PC-9 (cell line): ENCODE data around the gene MMP15. TPM values are rescaled to one million over a fixed set of nuclear protein-coding genes. Genes with fewer than 3 reads are reported as not detected.

Experiments used
- BruUV-seq: library from RNA; stranded (reverse); fragments of 400-500 nt; replicated peaks from 2 replicates; lab custom pipeline; 2021; lab: Mats Ljungman, UMichigan
- CTCF ChIA-PET: fragments of 300-600 bp; sonication (Branson Sonifier 250); formaldehyde crosslinking; loops from one replicate; lab custom pipeline; 2022; ENCODE audit warnings: antibody characterized with exemption; lab: Charles Lee
- POLR2A ChIA-PET: fragments of 300-600 bp; sonication (Branson Sonifier 250); formaldehyde crosslinking; loops from one replicate; lab custom pipeline; 2022; ENCODE audit warnings: antibody characterized with exemption; ENCODE audit not compliant: unreplicated experiment; lab: Charles Lee
- DNase-seq, 2 experiments: peaks; one replicate each; pipeline versions ENCODE4 v3.0.0 to v3.0.0-alpha.2; 2015 to 2022; ENCODE audit warnings: mixed read lengths in 1 of 2
- H2AFZ ChIP-seq: fragments of 200-600 bp; sonication (generic); 2 replicates; pipeline ENCODE4 v1.8.1; 2017; ENCODE audit warnings: antibody characterized with exemption
- H3F3A ChIP-seq: fragments of 200-600 bp; sonication (generic); 2 replicates; pipeline ENCODE4 v1.8.1; 2017; ENCODE audit warnings: antibody characterized with exemption, mild to moderate bottlenecking, low read depth; ENCODE audit not compliant: insufficient read depth
- H3K27ac ChIP-seq: fragments of 200-600 bp; sonication (generic); 2 replicates; pipeline ENCODE4 v1.6.1; 2016; ENCODE audit warnings: mixed run types
- H3K27me3 ChIP-seq: fragments of 200-600 bp; sonication (generic); 2 replicates; pipeline ENCODE4 v1.6.1; 2016; ENCODE audit warnings: low read depth, mixed run types; ENCODE audit not compliant: insufficient read depth
- H3K36me3 ChIP-seq: fragments of 200-600 bp; sonication (generic); 2 replicates; pipeline ENCODE4 v1.6.1; 2016; ENCODE audit warnings: low read depth, mixed run types
- H3K4me1 ChIP-seq: fragments of 200-600 bp; sonication (generic); replicated peaks from 2 replicates; pipeline ENCODE4 v1.6.1; 2016; ENCODE audit warnings: mixed run types; ENCODE audit not compliant: insufficient read depth
- H3K4me2 ChIP-seq: fragments of 200-600 bp; sonication (generic); 2 replicates; pipeline ENCODE4 v1.6.1; 2017; ENCODE audit warnings: mixed run types
- H3K4me3 ChIP-seq: fragments of 200-600 bp; sonication (generic); 2 replicates; pipeline ENCODE4 v1.6.1; 2016; ENCODE audit warnings: mixed run types
- H3K79me2 ChIP-seq: fragments of 200-600 bp; sonication (generic); 2 replicates; pipeline ENCODE4 v1.6.1; 2017; ENCODE audit warnings: low read depth, mixed run types
- H3K9me2 ChIP-seq: fragments of 200-600 bp; sonication (generic); 2 replicates; pipeline ENCODE4 v1.8.1; 2017; ENCODE audit warnings: mild to moderate bottlenecking; ENCODE audit not compliant: insufficient read depth
- H3K9me3 ChIP-seq: fragments of 200-600 bp; sonication (generic); 2 replicates; pipeline ENCODE4 v1.8.1; 2016; ENCODE audit warnings: low read depth; ENCODE audit not compliant: insufficient read depth
- H4K20me1 ChIP-seq: fragments of 200-600 bp; sonication (generic); 2 replicates; pipeline ENCODE4 v1.8.1; 2017; ENCODE audit not compliant: insufficient read depth
- EZH2 ChIP-seq: fragments of 200-600 bp; sonication (generic); IDR thresholded peaks from 2 replicates; pipeline ENCODE4 v1.8.0; 2017; ENCODE audit warnings: antibody characterized with exemption, low read depth
- intact Hi-C: fragments of 100-400 bp; cut with micrococcal nuclease; formaldehyde crosslinking; loops from one replicate; pipeline ENCODE4 v1.10.0; 2022; ENCODE audit not compliant: unreplicated experiment
- total RNA-seq: library from RNA; stranded (reverse); gene quantifications from 2 replicates; pipeline ENCODE4 v1.2.3, GENCODE V29; 2021
- TF ChIP-seq, protein P1 (sequence below): fragments of 200-600 bp; sonication (generic); conservative IDR thresholded peaks from 2 replicates; pipeline ENCODE4 v1.6.1; 2017; ENCODE audit warnings: mixed run types, antibody characterized with exemption, mild to moderate bottlenecking, moderate library complexity

MMP15 gene
- total RNA-seq, 1 experiment from 2014 or later, result 20.1 TPM

DNA sequence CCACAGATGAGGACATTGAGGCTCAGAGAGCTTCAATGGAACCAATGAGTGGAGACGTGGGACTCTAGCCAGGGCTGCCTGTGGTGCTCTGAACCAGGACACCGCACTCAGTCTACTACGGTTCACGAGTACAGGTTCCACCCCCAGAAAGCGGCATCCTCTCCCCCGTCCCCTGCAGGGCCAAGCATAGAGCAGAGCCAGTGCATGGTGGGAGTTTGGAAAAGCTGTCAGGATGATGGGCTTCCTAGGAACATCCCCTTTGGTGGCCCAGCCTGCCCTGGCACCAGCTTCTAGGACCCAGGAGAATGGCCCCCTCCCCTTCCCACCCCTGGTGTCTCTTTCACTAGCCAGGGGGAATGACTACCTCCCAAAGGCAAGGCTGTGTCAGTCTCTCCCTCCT, 33.5 kb upstream of the MMP15 start:
- no peak overlapping the region for H2AFZ ChIP-seq
- ChIA-PET CTCF (no interaction called here), POLR2A (no interaction called here)
- H3K27me3 ChIP-seq, result no peaks in the 10 kb centered on the region
- intact Hi-C loops, result loop anchor here (2.0 kb wide), 1 partner anchor 33 kb away; no protein-coding TSS in a partner anchor
- H3K27ac ChIP-seq, result peak overlapping the region; percentile 96
- H4K20me1 ChIP-seq, result no peaks in the 10 kb centered on the region
- BruUV-seq, result no TSS peak
- no peaks in the 10 kb centered on the region for H3K9me2 ChIP-seq
- DNase-seq, result no peak
- peaks cover 18% of the 10 kb centered on the region for H3K79me2 ChIP-seq
- TF ChIP-seq, protein P1, sequence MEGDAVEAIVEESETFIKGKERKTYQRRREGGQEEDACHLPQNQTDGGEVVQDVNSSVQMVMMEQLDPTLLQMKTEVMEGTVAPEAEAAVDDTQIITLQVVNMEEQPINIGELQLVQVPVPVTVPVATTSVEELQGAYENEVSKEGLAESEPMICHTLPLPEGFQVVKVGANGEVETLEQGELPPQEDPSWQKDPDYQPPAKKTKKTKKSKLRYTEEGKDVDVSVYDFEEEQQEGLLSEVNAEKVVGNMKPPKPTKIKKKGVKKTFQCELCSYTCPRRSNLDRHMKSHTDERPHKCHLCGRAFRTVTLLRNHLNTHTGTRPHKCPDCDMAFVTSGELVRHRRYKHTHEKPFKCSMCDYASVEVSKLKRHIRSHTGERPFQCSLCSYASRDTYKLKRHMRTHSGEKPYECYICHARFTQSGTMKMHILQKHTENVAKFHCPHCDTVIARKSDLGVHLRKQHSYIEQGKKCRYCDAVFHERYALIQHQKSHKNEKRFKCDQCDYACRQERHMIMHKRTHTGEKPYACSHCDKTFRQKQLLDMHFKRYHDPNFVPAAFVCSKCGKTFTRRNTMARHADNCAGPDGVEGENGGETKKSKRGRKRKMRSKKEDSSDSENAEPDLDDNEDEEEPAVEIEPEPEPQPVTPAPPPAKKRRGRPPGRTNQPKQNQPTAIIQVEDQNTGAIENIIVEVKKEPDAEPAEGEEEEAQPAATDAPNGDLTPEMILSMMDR, result no peak
- no peak for TF ChIP-seq EZH2
- peaks cover 33% of the 10 kb centered on the region for H3F3A ChIP-seq
- H3K9me3 ChIP-seq, result no peaks in the 10 kb centered on the region
- H3K36me3 ChIP-seq, result peaks cover 8% of the 10 kb centered on the region; the same call in 1 of the 2 replicates
- peaks cover 53% of the 10 kb centered on the region for H3K4me1 ChIP-seq
- peak overlapping the region; percentile 78 for H3K4me2 ChIP-seq
- H3K4me3 ChIP-seq, result no peak overlapping the region

DNA sequence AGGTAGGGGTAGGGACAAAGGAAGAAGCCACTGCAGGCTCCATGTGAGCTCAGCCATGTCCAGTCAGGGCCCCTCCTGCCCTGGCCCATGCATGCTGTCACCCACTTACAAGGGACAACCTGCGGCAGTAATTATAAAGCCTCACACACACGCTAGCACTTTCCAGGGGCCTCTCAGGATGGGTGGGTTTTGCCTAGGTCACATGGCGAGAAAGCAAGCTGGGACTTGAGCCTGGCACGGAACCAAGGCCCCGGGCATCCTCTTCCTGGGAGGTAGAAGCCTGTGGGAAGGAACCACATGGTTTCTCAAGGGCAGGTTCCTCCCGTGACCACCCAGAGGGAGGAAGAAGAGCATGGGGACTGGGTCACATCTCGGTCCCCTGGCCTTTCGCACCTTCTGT, 32.1 kb upstream of the MMP15 start:
- Histone ChIP-seq H3K9me2 (no peaks in the 10 kb centered on the region), H3K9me3 (no peaks in the 10 kb centered on the region), H2AFZ (no peak overlapping the region), H3K36me3 (peaks cover 8% of the 10 kb centered on the region; the same call in 1 of the 2 replicates), H3K27me3 (no peaks in the 10 kb centered on the region), H3F3A (peaks cover 38% of the 10 kb centered on the region), H3K4me2 (peak overlapping the region; percentile 78), H3K79me2 (peaks cover 18% of the 10 kb centered on the region), H4K20me1 (no peaks in the 10 kb centered on the region), H3K4me3 (0 out of 2 replicates have a peak overlapping the region, but pooled peaks have one; percentile 25), H3K27ac (peak overlapping the region; percentile 96), H3K4me1 (peaks cover 61% of the 10 kb centered on the region)
- CTCF ChIA-PET, result interaction anchor here (0.6 kb wide), 1 partner anchor 235 kb away, joined by 3 read pairs; no protein-coding TSS in a partner anchor
- TF ChIP-seq, protein P1, result no peak
- TSS peak; percentile 94 for BruUV-seq
- DNase-seq, result peak; percentile 56 to 72
- intact Hi-C loops, result loop anchor here (2.0 kb wide), 1 partner anchor 35 kb away; no protein-coding TSS in a partner anchor
- POLR2A ChIA-PET, result interaction anchor here (0.5 to 0.6 kb wide), 2 partner anchors 31 to 77 kb away, joined by 3 read pairs; no protein-coding TSS in a partner anchor

DNA sequence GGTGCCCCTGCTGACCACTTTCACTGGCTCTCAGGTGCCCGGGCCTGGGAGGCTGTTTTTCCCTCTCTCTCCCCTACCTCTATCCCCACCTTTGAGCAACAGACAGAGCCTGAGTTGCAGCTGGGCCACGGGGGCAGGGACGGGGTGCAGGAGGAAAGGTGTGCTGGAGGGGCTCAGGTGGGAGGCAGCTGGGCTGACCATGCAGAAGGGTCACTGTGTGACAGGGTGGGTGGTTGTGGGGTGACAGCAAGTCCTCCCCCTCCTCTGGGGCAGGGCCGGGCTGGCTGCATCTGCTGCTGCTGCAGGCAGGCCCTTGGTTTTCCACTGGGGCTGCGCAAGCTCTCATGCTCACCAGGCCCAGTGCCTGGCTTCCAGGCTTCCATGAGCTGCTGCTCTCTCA, 31.7 kb upstream of the MMP15 start:
- Histone ChIP-seq H3K36me3 (peaks cover 8% of the 10 kb centered on the region; the same call in 1 of the 2 replicates), H3K9me2 (no peaks in the 10 kb centered on the region), H3K9me3 (no peaks in the 10 kb centered on the region), H4K20me1 (no peaks in the 10 kb centered on the region), H3F3A (peaks cover 42% of the 10 kb centered on the region), H3K27ac (peak overlapping the region; percentile 96), H2AFZ (no peak overlapping the region), H3K79me2 (peaks cover 21% of the 10 kb centered on the region), H3K27me3 (no peaks in the 10 kb centered on the region), H3K4me1 (peaks cover 61% of the 10 kb centered on the region), H3K4me2 (peak overlapping the region; percentile 78), H3K4me3 (no peak overlapping the region)
- POLR2A ChIA-PET, result interaction anchor here (0.5 kb wide), 1 partner anchor 77 kb away, joined by 3 read pairs; no protein-coding TSS in a partner anchor
- no peak for DNase-seq
- intact Hi-C loops, result loop anchor here (2.0 kb wide), 1 partner anchor 35 kb away; no protein-coding TSS in a partner anchor
- BruUV-seq, result no TSS peak
- CTCF ChIA-PET, result interaction anchor here (0.6 kb wide), 1 partner anchor 235 kb away, joined by 3 read pairs; no protein-coding TSS in a partner anchor
- TF ChIP-seq, protein P1, result no peak
- no peak for TF ChIP-seq EZH2
